HUES48 (cell line): ENCODE data around the gene AFF4.

Experiments
- H3K27ac ChIP-seq: one replicate; pipeline ENCODE4 v1.7.0; 2013; ENCODE audit warnings: low read depth, low read length, inconsistent platforms
- H3K27me3 ChIP-seq: 2 replicates; pipeline ENCODE4 v1.6.1; 2013; ENCODE audit warnings: mild to moderate bottlenecking, low read length; ENCODE audit not compliant: control insufficient read depth, insufficient read depth
- H3K36me3 ChIP-seq: 2 replicates; pipeline ENCODE4 v1.6.1; 2013; ENCODE audit warnings: low read length; ENCODE audit not compliant: control insufficient read depth, insufficient read depth
- H3K4me1 ChIP-seq: 2 replicates; pipeline ENCODE4 v1.6.1; 2013; ENCODE audit warnings: mild to moderate bottlenecking, low read length; ENCODE audit not compliant: control insufficient read depth, insufficient read depth
- H3K4me3 ChIP-seq: 2 replicates; pipeline ENCODE4 v1.5.1; 2013; ENCODE audit warnings: mild to moderate bottlenecking, low read depth, low read length
- H3K9ac ChIP-seq: 2 replicates; pipeline ENCODE4 v1.6.1; 2013; ENCODE audit warnings: mild to moderate bottlenecking, low read depth, low read length, moderate library complexity
- H3K9me3 ChIP-seq: 2 replicates; pipeline ENCODE4 v1.6.1; 2013; ENCODE audit warnings: low read length; ENCODE audit not compliant: control insufficient read depth, insufficient read depth

The AFF4 gene

GRCh38 chr5:132915681-132916080 lies 47.8 kb downstream of the AFF4 start:
- H3K9ac ChIP-seq = no peak overlapping the region
- H3K27me3 ChIP-seq = no peaks in the 10 kb centered on the region
- H3K9me3 ChIP-seq = no peaks in the 10 kb centered on the region
- H3K4me1 ChIP-seq = no peaks in the 10 kb centered on the region
- peaks cover 39% of the 10 kb centered on the region for H3K36me3 ChIP-seq
- H3K4me3 ChIP-seq = no peak overlapping the region
- no peak overlapping the region for H3K27ac ChIP-seq

GRCh38 chr5:132909702-132910101 lies 53.7 kb downstream of the AFF4 start:
- H3K4me3 ChIP-seq = no peak overlapping the region
- no peak overlapping the region for H3K27ac ChIP-seq
- H3K9ac ChIP-seq = no peak overlapping the region
- H3K36me3 ChIP-seq = peaks cover 37% of the 10 kb centered on the region
- H3K4me1 ChIP-seq = peaks cover 8% of the 10 kb centered on the region; the same call in 1 of the 2 replicates
- no peaks in the 10 kb centered on the region for H3K9me3 ChIP-seq
- H3K27me3 ChIP-seq = no peaks in the 10 kb centered on the region

DNA sequence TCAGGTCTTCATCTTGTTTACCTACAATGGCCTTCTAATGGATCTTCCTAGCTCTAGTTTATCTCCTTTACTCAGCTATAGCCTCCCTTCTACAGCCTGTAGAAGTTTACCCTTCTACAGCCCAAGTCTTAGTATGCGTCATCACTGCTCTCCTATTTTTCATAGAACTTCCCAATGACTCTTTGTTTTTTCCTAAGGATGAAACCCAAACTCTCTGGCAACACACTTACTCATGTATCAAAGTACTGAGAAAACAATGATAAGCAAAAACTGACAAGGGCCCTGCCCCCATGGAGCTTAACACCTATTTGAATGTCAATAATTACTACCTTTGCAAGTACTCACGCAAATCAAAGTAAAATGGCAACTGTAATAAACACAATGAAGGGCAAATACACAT lies 56.3 kb downstream of the AFF4 start:
- Histone ChIP-seq H3K4me1 (peaks cover 8% of the 10 kb centered on the region; the same call in 1 of the 2 replicates), H3K36me3 (peaks cover 37% of the 10 kb centered on the region), H3K9me3 (no peaks in the 10 kb centered on the region), H3K27me3 (no peaks in the 10 kb centered on the region), H3K9ac (no peak overlapping the region), H3K27ac (no peak overlapping the region), H3K4me3 (no peak overlapping the region)

- H3K9ac ChIP-seq = no peak overlapping the region
- no peak overlapping the region for H3K4me3 ChIP-seq
- H3K4me1 ChIP-seq = peaks cover 8% of the 10 kb centered on the region; the same call in 1 of the 2 replicates
- no peaks in the 10 kb centered on the region for H3K27me3 ChIP-seq
- H3K36me3 ChIP-seq = peaks cover 35% of the 10 kb centered on the region
- H3K9me3 ChIP-seq = no peaks in the 10 kb centered on the region
- no peak overlapping the region for H3K27ac ChIP-seq
These were observed 57.5 kb downstream of the AFF4 start for GRCh38 chr5:132905938-132906337.

GRCh38 chr5:132901730-132902129 lies 61.7 kb downstream of the AFF4 start:
- no peaks in the 10 kb centered on the region for H3K27me3 ChIP-seq
- no peaks in the 10 kb centered on the region for H3K4me1 ChIP-seq
- H3K36me3 ChIP-seq = peaks cover 64% of the 10 kb centered on the region
- H3K4me3 ChIP-seq = no peak overlapping the region
- no peak overlapping the region for H3K27ac ChIP-seq
- no peaks in the 10 kb centered on the region for H3K9me3 ChIP-seq
- no peak overlapping the region for H3K9ac ChIP-seq

- Histone ChIP-seq H3K4me1 (no peaks in the 10 kb centered on the region), H3K27ac (no peak overlapping the region), H3K4me3 (no peak overlapping the region), H3K9ac (no peak overlapping the region), H3K27me3 (no peaks in the 10 kb centered on the region), H3K36me3 (peaks cover 71% of the 10 kb centered on the region), H3K9me3 (no peaks in the 10 kb centered on the region)
These were observed 62.4 kb downstream of the AFF4 start for GRCh38 chr5:132901036-132901435.

DNA sequence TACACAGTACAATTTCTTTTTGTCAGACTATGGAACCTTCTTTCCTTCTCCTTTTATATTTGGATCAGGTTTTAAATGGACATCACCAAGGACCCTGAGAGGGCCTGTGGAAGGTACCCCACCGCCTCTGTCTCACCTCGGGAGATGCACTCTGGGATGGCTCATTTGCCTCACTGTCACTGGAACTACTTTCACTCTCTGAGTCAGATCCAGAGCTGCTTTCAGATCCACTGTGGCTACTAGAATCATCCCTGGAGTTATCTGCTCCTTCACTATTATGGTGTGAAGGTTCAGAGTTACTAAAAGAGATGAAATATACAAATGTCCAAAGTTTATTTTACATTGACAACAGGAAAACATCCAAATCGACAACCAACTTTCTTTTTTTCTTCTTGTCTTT lies 65.3 kb downstream of the AFF4 start:
- no peak overlapping the region for H3K9ac ChIP-seq
- peaks cover 91% of the 10 kb centered on the region for H3K36me3 ChIP-seq
- no peaks in the 10 kb centered on the region for H3K4me1 ChIP-seq
- H3K27ac ChIP-seq = no peak overlapping the region
- no peaks in the 10 kb centered on the region for H3K27me3 ChIP-seq
- H3K4me3 ChIP-seq = no peak overlapping the region
- H3K9me3 ChIP-seq = no peaks in the 10 kb centered on the region

GRCh38 chr5:132896685-132897084 lies 66.7 kb downstream of the AFF4 start:
- H3K9ac ChIP-seq = no peak overlapping the region
- no peak overlapping the region for H3K4me3 ChIP-seq
- no peak overlapping the region for H3K27ac ChIP-seq
- H3K27me3 ChIP-seq = no peaks in the 10 kb centered on the region
- H3K9me3 ChIP-seq = no peaks in the 10 kb centered on the region
- peaks cover 93% of the 10 kb centered on the region for H3K36me3 ChIP-seq
- no peaks in the 10 kb centered on the region for H3K4me1 ChIP-seq

DNA sequence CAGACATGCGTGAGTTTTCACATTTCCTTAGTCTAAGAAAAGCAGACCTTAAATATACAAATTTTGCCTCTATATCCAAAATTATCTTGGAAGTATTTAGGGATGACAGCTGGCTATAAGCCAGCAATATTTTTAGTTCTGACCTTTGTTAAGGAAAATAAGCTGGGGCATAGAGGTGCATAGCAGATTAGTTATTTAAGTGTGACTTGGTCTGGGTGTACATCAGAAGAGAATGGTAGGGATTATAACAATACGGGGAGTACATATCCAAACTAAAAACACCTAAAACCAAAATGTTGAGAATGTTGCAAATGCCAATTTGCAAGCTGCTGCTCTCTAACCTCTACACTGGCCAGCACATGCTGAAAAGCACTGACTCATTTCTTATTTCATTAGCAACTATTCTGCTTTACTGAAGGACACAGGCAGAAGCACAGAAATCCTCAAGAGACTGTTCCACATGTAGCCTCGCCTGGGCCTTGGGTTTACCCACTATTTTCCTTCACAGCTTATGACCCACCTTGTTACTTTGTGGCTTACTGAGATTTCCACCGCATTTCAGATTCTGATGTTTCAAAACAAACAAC lies 67.6 kb downstream of the AFF4 start:
- no peak overlapping the region for H3K4me3 ChIP-seq
- H3K9me3 ChIP-seq = no peaks in the 10 kb centered on the region
- H3K4me1 ChIP-seq = no peaks in the 10 kb centered on the region
- H3K36me3 ChIP-seq = peaks cover 93% of the 10 kb centered on the region
- H3K27ac ChIP-seq = no peak overlapping the region
- no peaks in the 10 kb centered on the region for H3K27me3 ChIP-seq
- H3K9ac ChIP-seq = no peak overlapping the region

- Histone ChIP-seq H3K27me3 (no peaks in the 10 kb centered on the region), H3K27ac (no peak overlapping the region), H3K4me3 (no peak overlapping the region), H3K36me3 (peaks cover 96% of the 10 kb centered on the region), H3K9ac (no peak overlapping the region), H3K9me3 (no peaks in the 10 kb centered on the region), H3K4me1 (no peaks in the 10 kb centered on the region)
These were observed 72.6 kb downstream of the AFF4 start for GRCh38 chr5:132890817-132891216.

- Histone ChIP-seq H3K36me3 (peaks cover 95% of the 10 kb centered on the region), H3K27ac (no peak overlapping the region), H3K4me1 (no peaks in the 10 kb centered on the region), H3K9me3 (no peaks in the 10 kb centered on the region), H3K4me3 (no peak overlapping the region), H3K9ac (no peak overlapping the region), H3K27me3 (no peaks in the 10 kb centered on the region)
These were observed 73.9 kb downstream of the AFF4 start for GRCh38 chr5:132889501-132889900.
